Measurements from ENCODE around the gene FOXI1.

FOXI1 gene

DNA sequence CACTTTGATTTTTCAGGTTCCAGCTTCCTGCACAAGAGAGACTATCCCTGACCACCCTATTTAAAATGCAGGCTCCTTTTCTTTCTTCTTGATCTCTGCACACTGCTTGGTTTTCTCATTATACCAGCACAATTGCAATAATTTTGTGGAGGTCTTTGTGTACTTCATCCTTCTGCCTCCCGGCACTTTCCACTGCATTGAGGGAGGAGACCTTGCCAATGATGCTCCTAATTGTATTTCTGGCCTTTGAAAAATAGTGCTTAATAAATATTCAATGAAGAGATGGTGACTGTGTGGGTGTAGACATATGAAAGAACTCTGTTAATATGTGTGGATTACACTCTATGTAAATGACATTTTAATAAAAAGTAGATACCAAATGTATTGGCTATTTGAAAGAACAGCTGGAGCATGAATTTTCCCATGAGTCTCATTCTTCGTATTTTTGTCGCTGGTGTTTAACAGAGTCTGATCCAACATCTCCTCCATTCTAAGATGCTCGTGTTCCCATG lies 42.1 kb downstream of the FOXI1 start:
- H3K9me2 ChIP-seq (replicated peaks; ENCODE audit: insufficient read depth, low read length) = no peaks in the 10 kb centered on the region
- no peaks in the 10 kb centered on the region for H4K20me1 ChIP-seq (ENCODE audit: low read depth, low read length)
- H3K27ac ChIP-seq (ENCODE audit: low read depth, low read length) = no peak overlapping the region
- H3K9me3 ChIP-seq (ENCODE audit: insufficient read depth, low read length) = no peaks in the 10 kb centered on the region
- no peaks in the 10 kb centered on the region for H3F3A ChIP-seq (ENCODE audit: insufficient read depth)
- no peaks in the 10 kb centered on the region for H3K36me3 ChIP-seq (ENCODE audit: low read length)
- no peak overlapping the region for H3K4me2 ChIP-seq (ENCODE audit: low read depth, low read length, poor library complexity, severe bottlenecking)
- no peaks in the 10 kb centered on the region for H3K79me2 ChIP-seq (ENCODE audit: insufficient read depth, low read length)
- TF ChIP-seq, protein P1, sequence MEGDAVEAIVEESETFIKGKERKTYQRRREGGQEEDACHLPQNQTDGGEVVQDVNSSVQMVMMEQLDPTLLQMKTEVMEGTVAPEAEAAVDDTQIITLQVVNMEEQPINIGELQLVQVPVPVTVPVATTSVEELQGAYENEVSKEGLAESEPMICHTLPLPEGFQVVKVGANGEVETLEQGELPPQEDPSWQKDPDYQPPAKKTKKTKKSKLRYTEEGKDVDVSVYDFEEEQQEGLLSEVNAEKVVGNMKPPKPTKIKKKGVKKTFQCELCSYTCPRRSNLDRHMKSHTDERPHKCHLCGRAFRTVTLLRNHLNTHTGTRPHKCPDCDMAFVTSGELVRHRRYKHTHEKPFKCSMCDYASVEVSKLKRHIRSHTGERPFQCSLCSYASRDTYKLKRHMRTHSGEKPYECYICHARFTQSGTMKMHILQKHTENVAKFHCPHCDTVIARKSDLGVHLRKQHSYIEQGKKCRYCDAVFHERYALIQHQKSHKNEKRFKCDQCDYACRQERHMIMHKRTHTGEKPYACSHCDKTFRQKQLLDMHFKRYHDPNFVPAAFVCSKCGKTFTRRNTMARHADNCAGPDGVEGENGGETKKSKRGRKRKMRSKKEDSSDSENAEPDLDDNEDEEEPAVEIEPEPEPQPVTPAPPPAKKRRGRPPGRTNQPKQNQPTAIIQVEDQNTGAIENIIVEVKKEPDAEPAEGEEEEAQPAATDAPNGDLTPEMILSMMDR (IDR thresholded peaks at IDR 0.05; ENCODE audit: insufficient read depth, low read length, poor library complexity, severe bottlenecking) = no peak
- no peak for TF ChIP-seq EZH2phosphoT487 (conservative IDR thresholded peaks at IDR 0.05; ENCODE audit: low read length)
- no peaks in the 10 kb centered on the region for H3K27me3 ChIP-seq (ENCODE audit: low read length)
- H3K4me3 ChIP-seq (ENCODE audit: insufficient read depth, low read length, poor library complexity, severe bottlenecking) = no peak overlapping the region
- H3K9ac ChIP-seq (ENCODE audit: low read length) = no peak overlapping the region
- no peak overlapping the region for H2AFZ ChIP-seq (ENCODE audit: low read depth, low read length, severe bottlenecking)

DNA sequence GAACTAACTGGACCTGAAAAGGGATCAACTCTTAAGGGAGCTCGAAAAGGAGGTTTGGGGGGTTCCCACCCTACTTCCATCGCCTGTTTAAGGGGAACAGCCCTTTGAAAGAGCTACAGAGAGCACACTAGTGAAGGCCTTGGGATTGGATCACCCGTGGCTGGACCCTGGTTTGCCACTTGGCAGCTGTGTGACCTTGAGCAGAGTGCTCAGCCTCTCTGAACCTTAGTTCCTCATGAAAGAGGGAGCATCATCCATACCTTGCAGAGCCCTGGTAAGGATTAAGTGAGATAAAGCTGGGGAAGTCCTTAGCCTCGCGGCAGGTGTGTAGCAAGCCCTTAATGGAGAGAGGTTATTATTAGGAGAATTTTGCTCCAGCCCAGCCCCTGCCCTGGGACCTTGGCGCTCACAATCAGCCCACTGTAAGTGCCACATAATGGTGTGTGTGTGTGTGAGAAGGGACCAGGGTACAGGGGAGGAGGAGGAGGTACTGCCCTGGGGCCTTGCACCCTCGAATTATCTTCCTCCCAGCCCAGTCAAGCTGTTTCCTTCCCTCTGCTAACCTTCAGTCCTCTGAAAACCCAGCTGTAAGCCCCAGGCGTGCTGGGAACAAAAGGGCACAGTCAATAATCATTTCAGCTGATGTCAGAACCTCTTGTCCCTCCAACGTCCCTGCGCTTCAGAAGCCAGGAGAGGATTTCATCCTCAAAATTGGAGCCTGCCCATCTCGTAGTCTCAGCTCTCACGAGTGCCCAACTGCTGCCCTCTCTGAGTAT lies 42.9 kb downstream of the FOXI1 start:
- Histone ChIP-seq H3K4me2 (ENCODE audit: low read depth, low read length, poor library complexity, severe bottlenecking) (no peak overlapping the region), H4K20me1 (ENCODE audit: low read depth, low read length) (no peaks in the 10 kb centered on the region), H3K4me3 (ENCODE audit: insufficient read depth, low read length, poor library complexity, severe bottlenecking) (no peak overlapping the region), H3K79me2 (ENCODE audit: insufficient read depth, low read length) (no peaks in the 10 kb centered on the region), H3F3A (ENCODE audit: insufficient read depth) (no peaks in the 10 kb centered on the region), H3K36me3 (ENCODE audit: low read length) (no peaks in the 10 kb centered on the region), H3K27ac (ENCODE audit: low read depth, low read length) (no peak overlapping the region), H3K9ac (ENCODE audit: low read length) (no peak overlapping the region), H3K27me3 (ENCODE audit: low read length) (no peaks in the 10 kb centered on the region), H3K9me3 (ENCODE audit: insufficient read depth, low read length) (no peaks in the 10 kb centered on the region), H2AFZ (ENCODE audit: low read depth, low read length, severe bottlenecking) (no peak overlapping the region), H3K9me2 (replicated peaks; ENCODE audit: insufficient read depth, low read length) (no peaks in the 10 kb centered on the region)
- TF ChIP-seq, protein P1 (IDR thresholded peaks at IDR 0.05; ENCODE audit: insufficient read depth, low read length, poor library complexity, severe bottlenecking) = no peak
- no peak for TF ChIP-seq EZH2phosphoT487 (conservative IDR thresholded peaks at IDR 0.05; ENCODE audit: low read length)

DNA sequence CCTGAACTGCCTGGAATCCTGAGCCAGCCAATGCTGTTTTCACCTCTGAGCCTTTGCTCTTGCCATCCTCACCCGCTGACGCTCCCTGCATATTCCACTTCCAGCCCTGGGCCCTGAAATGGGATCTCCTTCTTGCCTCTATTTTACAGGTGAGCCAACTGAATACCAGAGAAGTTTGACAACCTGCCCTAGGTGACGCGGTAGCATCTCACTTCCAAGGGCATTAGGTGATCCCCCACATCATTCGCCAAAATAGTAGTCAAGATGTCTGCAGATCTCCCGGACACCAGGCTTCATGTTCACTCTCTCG lies 43.5 kb downstream of the FOXI1 start:
- no peak overlapping the region for H3K4me2 ChIP-seq (ENCODE audit: low read depth, low read length, poor library complexity, severe bottlenecking)
- H3K27me3 ChIP-seq (ENCODE audit: low read length) = no peaks in the 10 kb centered on the region
- H3K36me3 ChIP-seq (ENCODE audit: low read length) = no peaks in the 10 kb centered on the region
- no peaks in the 10 kb centered on the region for H3F3A ChIP-seq (ENCODE audit: insufficient read depth)
- no peak overlapping the region for H2AFZ ChIP-seq (ENCODE audit: low read depth, low read length, severe bottlenecking)
- H3K9me3 ChIP-seq (ENCODE audit: insufficient read depth, low read length) = no peaks in the 10 kb centered on the region
- H3K79me2 ChIP-seq (ENCODE audit: insufficient read depth, low read length) = no peaks in the 10 kb centered on the region
- H3K9me2 ChIP-seq (replicated peaks; ENCODE audit: insufficient read depth, low read length) = no peaks in the 10 kb centered on the region
- TF ChIP-seq EZH2phosphoT487 (conservative IDR thresholded peaks at IDR 0.05; ENCODE audit: low read length) = no peak
- TF ChIP-seq, protein P1 (IDR thresholded peaks at IDR 0.05; ENCODE audit: insufficient read depth, low read length, poor library complexity, severe bottlenecking) = no peak
- no peaks in the 10 kb centered on the region for H4K20me1 ChIP-seq (ENCODE audit: low read depth, low read length)
- H3K27ac ChIP-seq (ENCODE audit: low read depth, low read length) = no peak overlapping the region
- H3K4me3 ChIP-seq (ENCODE audit: insufficient read depth, low read length, poor library complexity, severe bottlenecking) = no peak overlapping the region
- no peak overlapping the region for H3K9ac ChIP-seq (ENCODE audit: low read length)
